ENCODE measurements around the gene SCG5.

The SCG5 gene

GRCh38 chr15:32718821-32719716 lies 77.6 kb downstream of the SCG5 start:
- H3K4me3 ChIP-seq (ENCODE audit: severe bottlenecking) = peak overlapping the region; percentile 28
- TF ChIP-seq CTCF (IDR thresholded peaks at IDR 0.05; ENCODE audit: poor library complexity, severe bottlenecking) = no peak
- ATAC-seq (ENCODE audit: low read depth) = peak; percentile 63
- H3K27ac ChIP-seq (ENCODE audit: poor library complexity, severe bottlenecking) = no peak overlapping the region
- peak; percentile 68 for DNase-seq (ENCODE audit: low spot score)
- H3K27me3 ChIP-seq (ENCODE audit: insufficient read depth, poor library complexity, severe bottlenecking) = peaks cover 64% of the 10 kb centered on the region
- no peaks in the 10 kb centered on the region for H3K9me3 ChIP-seq (ENCODE audit: severe bottlenecking)
- no peaks in the 10 kb centered on the region for H3K36me3 ChIP-seq (ENCODE audit: low read depth)
- no peaks in the 10 kb centered on the region for H3K4me1 ChIP-seq (ENCODE audit: insufficient read depth, poor library complexity, severe bottlenecking)

GRCh38 chr15:32721596-32721995 lies 80.1 kb downstream of the SCG5 start:
- no peaks in the 10 kb centered on the region for H3K9me3 ChIP-seq (ENCODE audit: severe bottlenecking)
- TF ChIP-seq CTCF (IDR thresholded peaks at IDR 0.05; ENCODE audit: poor library complexity, severe bottlenecking) = no peak
- peaks cover 41% of the 10 kb centered on the region for H3K27me3 ChIP-seq (ENCODE audit: insufficient read depth, poor library complexity, severe bottlenecking)
- ATAC-seq (ENCODE audit: low read depth) (no peak), DNase-seq (ENCODE audit: low spot score) (no peak)
- no peak overlapping the region for H3K4me3 ChIP-seq (ENCODE audit: severe bottlenecking)
- H3K36me3 ChIP-seq (ENCODE audit: low read depth) = no peaks in the 10 kb centered on the region
- no peak overlapping the region for H3K27ac ChIP-seq (ENCODE audit: poor library complexity, severe bottlenecking)
- H3K4me1 ChIP-seq (ENCODE audit: insufficient read depth, poor library complexity, severe bottlenecking) = no peaks in the 10 kb centered on the region

GRCh38 chr15:32722136-32722535 lies 80.6 kb downstream of the SCG5 start:
- no peak for ATAC-seq (ENCODE audit: low read depth)
- no peak overlapping the region for H3K4me3 ChIP-seq (ENCODE audit: severe bottlenecking)
- TF ChIP-seq CTCF (IDR thresholded peaks at IDR 0.05; ENCODE audit: poor library complexity, severe bottlenecking) = no peak
- no peaks in the 10 kb centered on the region for H3K36me3 ChIP-seq (ENCODE audit: low read depth)
- peaks cover 35% of the 10 kb centered on the region for H3K27me3 ChIP-seq (ENCODE audit: insufficient read depth, poor library complexity, severe bottlenecking)
- H3K9me3 ChIP-seq (ENCODE audit: severe bottlenecking) = no peaks in the 10 kb centered on the region
- no peak for DNase-seq (ENCODE audit: low spot score)
- H3K4me1 ChIP-seq (ENCODE audit: insufficient read depth, poor library complexity, severe bottlenecking) = no peaks in the 10 kb centered on the region
- H3K27ac ChIP-seq (ENCODE audit: poor library complexity, severe bottlenecking) = no peak overlapping the region

GRCh38 chr15:32723171-32723948 lies 81.8 kb downstream of the SCG5 start:
- Histone ChIP-seq H3K9me3 (ENCODE audit: severe bottlenecking) (no peaks in the 10 kb centered on the region), H3K4me1 (ENCODE audit: insufficient read depth, poor library complexity, severe bottlenecking) (no peaks in the 10 kb centered on the region), H3K4me3 (ENCODE audit: severe bottlenecking) (no peak overlapping the region), H3K27me3 (ENCODE audit: insufficient read depth, poor library complexity, severe bottlenecking) (peaks cover 23% of the 10 kb centered on the region), H3K36me3 (ENCODE audit: low read depth) (no peaks in the 10 kb centered on the region), H3K27ac (ENCODE audit: poor library complexity, severe bottlenecking) (no peak overlapping the region)
- DNase-seq (ENCODE audit: low spot score) (no peak), ATAC-seq (ENCODE audit: low read depth) (no peak)
- TF ChIP-seq CTCF (IDR thresholded peaks at IDR 0.05; ENCODE audit: poor library complexity, severe bottlenecking) = no peak

Data from RWPE2 (cell line).